Measurements from ENCODE around the gene SORT1.

GRCh38 chr1:109290137-109290536 lies 107.6 kb downstream of the SORT1 start:
- no peak for TF ChIP-seq CTCF (IDR thresholded peaks at IDR 0.05)
- no peak for TF ChIP-seq POLR2A (IDR thresholded peaks at IDR 0.05)
- TF ChIP-seq POLR2AphosphoS5 (IDR thresholded peaks at IDR 0.05): no peak

All from upper lobe of left lung (tissue), 4 donors.